ENCODE data around the gene FSHR. TPM values are rescaled to one million over a fixed set of nuclear protein-coding genes. Genes with fewer than 3 reads are reported as not detected.

FSHR gene
- total RNA-seq, 1 experiment from 2014 or later, result not detected

- 0 out of 2 replicates have a peak, but pooled peaks cover 17% of the 10 kb centered on the region for H3K27me3 ChIP-seq (ENCODE audit: insufficient read depth, low read depth)
- no peaks in the 10 kb centered on the region for H3K9me3 ChIP-seq (ENCODE audit: insufficient read depth, low read depth)
- no peak overlapping the region for H2AFZ ChIP-seq
- H3F3A ChIP-seq (ENCODE audit: insufficient read depth, low read depth), result no peaks in the 10 kb centered on the region
- intact Hi-C loops (cut with micrococcal nuclease; ENCODE audit: unreplicated experiment), result no loop called here
- POLR2A ChIA-PET (ENCODE audit: unreplicated experiment), result no interaction called here
- no peak for DNase-seq
- H3K9me2 ChIP-seq (ENCODE audit: insufficient read depth), result no peaks in the 10 kb centered on the region
- no peaks in the 10 kb centered on the region for H3K79me2 ChIP-seq (ENCODE audit: low read depth)
- no peak overlapping the region for H3K27ac ChIP-seq
- H3K36me3 ChIP-seq (ENCODE audit: low read depth), result no peaks in the 10 kb centered on the region
- no peaks in the 10 kb centered on the region for H4K20me1 ChIP-seq (ENCODE audit: insufficient read depth)
- TF ChIP-seq EZH2 (IDR thresholded peaks at IDR 0.05; ENCODE audit: low read depth), result no peak
- no peak for TF ChIP-seq CTCF (conservative IDR thresholded peaks at IDR 0.05)
- BruUV-seq (replicated peaks), result no TSS peak
- no peak overlapping the region for H3K4me2 ChIP-seq
- no peaks in the 10 kb centered on the region for H3K4me1 ChIP-seq (replicated peaks; ENCODE audit: insufficient read depth)
- no peak overlapping the region for H3K4me3 ChIP-seq
- CTCF ChIA-PET, result no interaction called here
Observed at GRCh38 chr2:48979691-48980090, 174.6 kb downstream of the FSHR start.

GRCh38 chr2:48978131-48978530 lies 176.2 kb downstream of the FSHR start:
- CTCF ChIA-PET, result no interaction called here
- no peaks in the 10 kb centered on the region for H3K9me3 ChIP-seq (ENCODE audit: insufficient read depth, low read depth)
- POLR2A ChIA-PET (ENCODE audit: unreplicated experiment), result no interaction called here
- no peaks in the 10 kb centered on the region for H3K9me2 ChIP-seq (ENCODE audit: insufficient read depth)
- no TSS peak for BruUV-seq (replicated peaks)
- no peaks in the 10 kb centered on the region for H3K79me2 ChIP-seq (ENCODE audit: low read depth)
- no peaks in the 10 kb centered on the region for H3K36me3 ChIP-seq (ENCODE audit: low read depth)
- intact Hi-C loops (cut with micrococcal nuclease; ENCODE audit: unreplicated experiment), result no loop called here
- no peak overlapping the region for H3K4me3 ChIP-seq
- H3K4me2 ChIP-seq, result no peak overlapping the region
- no peak overlapping the region for H2AFZ ChIP-seq
- TF ChIP-seq EZH2 (IDR thresholded peaks at IDR 0.05; ENCODE audit: low read depth) (no peak), CTCF (conservative IDR thresholded peaks at IDR 0.05) (no peak)
- H3K27me3 ChIP-seq (ENCODE audit: insufficient read depth, low read depth), result 0 out of 2 replicates have a peak, but pooled peaks cover 15% of the 10 kb centered on the region
- H3K27ac ChIP-seq, result no peak overlapping the region
- no peaks in the 10 kb centered on the region for H3F3A ChIP-seq (ENCODE audit: insufficient read depth, low read depth)
- DNase-seq, result no peak
- no peaks in the 10 kb centered on the region for H4K20me1 ChIP-seq (ENCODE audit: insufficient read depth)
- H3K4me1 ChIP-seq (replicated peaks; ENCODE audit: insufficient read depth), result no peaks in the 10 kb centered on the region

- no peaks in the 10 kb centered on the region for H3F3A ChIP-seq (ENCODE audit: insufficient read depth, low read depth)
- no peaks in the 10 kb centered on the region for H3K9me3 ChIP-seq (ENCODE audit: insufficient read depth, low read depth)
- ChIA-PET CTCF (no interaction called here), POLR2A (ENCODE audit: unreplicated experiment) (no interaction called here)
- no peaks in the 10 kb centered on the region for H3K79me2 ChIP-seq (ENCODE audit: low read depth)
- no peak for DNase-seq
- H3K27ac ChIP-seq, result no peak overlapping the region
- TF ChIP-seq EZH2 (IDR thresholded peaks at IDR 0.05; ENCODE audit: low read depth) (no peak), CTCF (conservative IDR thresholded peaks at IDR 0.05) (no peak)
- H4K20me1 ChIP-seq (ENCODE audit: insufficient read depth), result no peaks in the 10 kb centered on the region
- H3K4me3 ChIP-seq, result no peak overlapping the region
- intact Hi-C loops (cut with micrococcal nuclease; ENCODE audit: unreplicated experiment), result no loop called here
- H3K27me3 ChIP-seq (ENCODE audit: insufficient read depth, low read depth), result 0 out of 2 replicates have a peak, but pooled peaks cover 6% of the 10 kb centered on the region
- no peak overlapping the region for H2AFZ ChIP-seq
- H3K36me3 ChIP-seq (ENCODE audit: low read depth), result no peaks in the 10 kb centered on the region
- H3K4me1 ChIP-seq (replicated peaks; ENCODE audit: insufficient read depth), result no peaks in the 10 kb centered on the region
- no peak overlapping the region for H3K4me2 ChIP-seq
- no TSS peak for BruUV-seq (replicated peaks)
- H3K9me2 ChIP-seq (ENCODE audit: insufficient read depth), result no peaks in the 10 kb centered on the region
Observed at GRCh38 chr2:48971801-48972200, 182.5 kb downstream of the FSHR start.

Data from PC-9 (cell line).